22Rv1 (cell line): ENCODE data around the gene GCNT2.

Source experiments
- H3K27ac ChIP-seq: fragments of 450-650 bp; 2 replicates; pipeline ENCODE4 v1.5.1; 2017
- CTCF ChIP-seq: fragments of 450-650 bp; IDR thresholded peaks from 2 replicates; pipeline ENCODE4 v1.5.1; 2017; ENCODE audit warnings: mild to moderate bottlenecking
- ZFX ChIP-seq: fragments of 450-650 bp; IDR thresholded peaks from 2 replicates; pipeline ENCODE4 v1.6.1; 2017; ENCODE audit warnings: antibody characterized with exemption, borderline replicate concordance

The GCNT2 gene

DNA sequence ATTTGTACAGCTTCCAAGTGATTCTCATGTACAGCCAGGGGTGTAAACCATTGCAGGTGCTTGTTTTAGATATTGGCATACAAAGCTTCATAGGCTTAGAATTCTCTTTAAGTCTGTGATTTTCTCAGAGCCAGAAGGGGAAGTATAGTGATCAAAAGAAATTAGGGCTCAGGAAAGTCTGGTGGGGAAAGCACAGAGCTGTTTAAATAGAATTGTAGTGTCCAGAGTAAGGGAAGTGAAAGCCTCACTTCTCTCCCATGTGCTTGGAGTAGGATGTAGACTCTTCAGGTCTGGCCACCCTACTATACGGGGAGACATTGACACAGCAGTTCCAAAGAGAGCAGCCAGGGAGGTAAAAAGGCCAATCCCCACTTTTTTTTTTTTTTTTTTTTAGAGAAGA, 10.4 kb downstream of the GCNT2 start:
- H3K27ac ChIP-seq, result no peak overlapping the region
- TF ChIP-seq CTCF (no peak), ZFX (no peak)

DNA sequence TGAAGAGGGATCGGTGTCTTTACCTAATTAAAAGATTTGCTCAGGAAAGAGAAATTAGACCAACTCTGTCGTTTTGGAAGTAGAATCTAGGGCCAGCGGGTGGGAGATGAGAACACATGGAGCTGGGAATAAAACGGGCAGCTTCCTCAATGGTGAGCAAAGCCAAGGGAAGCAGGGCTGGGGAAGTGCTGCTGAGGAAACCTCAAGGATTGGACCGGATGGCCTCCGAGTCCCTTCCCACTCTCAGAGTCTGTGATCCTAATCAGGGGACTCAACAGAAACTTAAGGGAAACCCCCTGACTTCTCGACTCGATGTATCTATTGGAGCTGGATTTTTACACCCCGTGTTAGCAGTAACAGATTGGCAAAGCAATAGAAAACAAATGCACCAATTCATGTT, 10.8 kb downstream of the GCNT2 start:
- TF ChIP-seq ZFX (no peak), CTCF (no peak)
- H3K27ac ChIP-seq, result no peak overlapping the region

GRCh38 chr6:10532392-10532791, 11.2 kb downstream of the GCNT2 start:
- H3K27ac ChIP-seq, result no peak overlapping the region
- TF ChIP-seq CTCF, result no peak
- no peak for TF ChIP-seq ZFX

DNA sequence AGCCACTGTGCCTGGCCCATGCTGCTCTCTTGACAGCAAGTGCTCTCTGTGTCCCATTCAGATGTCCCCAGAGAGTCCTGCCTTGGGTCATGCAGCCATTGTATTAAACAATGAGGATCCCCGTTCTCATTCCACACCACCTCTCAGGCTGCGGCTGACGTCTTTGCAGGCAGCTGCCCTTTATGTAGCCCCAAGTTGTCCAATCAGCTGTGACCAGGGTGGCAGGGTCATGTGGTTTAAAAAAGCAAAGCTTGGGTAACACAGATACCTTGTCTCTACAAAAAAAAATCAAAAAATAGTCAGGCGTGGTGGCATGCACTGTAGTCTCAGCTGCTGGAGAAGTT, 13.2 kb downstream of the GCNT2 start:
- no peak for TF ChIP-seq CTCF
- TF ChIP-seq ZFX, result no peak
- H3K27ac ChIP-seq, result no peak overlapping the region

- H3K27ac ChIP-seq, result no peak overlapping the region
- TF ChIP-seq ZFX (no peak), CTCF (no peak)
These were observed 14.0 kb downstream of the GCNT2 start for GRCh38 chr6:10535193-10535592.

- no peak for TF ChIP-seq ZFX
- TF ChIP-seq CTCF, result no peak
- no peak overlapping the region for H3K27ac ChIP-seq
These were observed 16.6 kb downstream of the GCNT2 start for GRCh38 chr6:10537726-10538125.

- H3K27ac ChIP-seq, result no peak overlapping the region
- TF ChIP-seq ZFX (no peak), CTCF (no peak)
These were observed 19.1 kb downstream of the GCNT2 start for GRCh38 chr6:10540073-10540746.
